ENCODE results near the gene HOXC9.

The HOXC9 gene

GRCh38 chr12:54005531-54005852, 5.5 kb downstream of the HOXC9 start:
- peaks cover 10% of the 10 kb centered on the region for H3K79me2 ChIP-seq (ENCODE audit: control insufficient read depth, insufficient read depth, low read length, unreplicated experiment)
- no peak overlapping the region for H3K27ac ChIP-seq (ENCODE audit: low read depth, low read length)
- no peaks in the 10 kb centered on the region for H3K36me3 ChIP-seq (ENCODE audit: insufficient read depth, low read length)
- peaks cover 26% of the 10 kb centered on the region for H3K4me1 ChIP-seq (ENCODE audit: control insufficient read depth, insufficient read depth, low read length, unreplicated experiment)
- H2AFZ ChIP-seq (ENCODE audit: low read length, unreplicated experiment): peak overlapping the region; percentile 84
- peak overlapping the region; percentile 43 for H3K4me3 ChIP-seq (ENCODE audit: low read depth, low read length)
- peaks cover 6% of the 10 kb centered on the region; the same call in 1 of the 2 replicates for H3K27me3 ChIP-seq (ENCODE audit: insufficient read depth, low read length)

GRCh38 chr12:54005853-54006558, 6.0 kb downstream of the HOXC9 start:
- peak overlapping the region; percentile 56 for H3K4me3 ChIP-seq (ENCODE audit: low read depth, low read length)
- peak overlapping the region; percentile 84 for H2AFZ ChIP-seq (ENCODE audit: low read length, unreplicated experiment)
- peaks cover 5% of the 10 kb centered on the region; the same call in 1 of the 2 replicates for H3K27me3 ChIP-seq (ENCODE audit: insufficient read depth, low read length)

GRCh38 chr12:54006559-54007220, 6.7 kb downstream of the HOXC9 start:
- H3K4me3 ChIP-seq (ENCODE audit: low read depth, low read length): peak overlapping the region; percentile 56
- H2AFZ ChIP-seq (ENCODE audit: low read length, unreplicated experiment): no peak overlapping the region
- peaks cover 30% of the 10 kb centered on the region for H3K4me1 ChIP-seq (ENCODE audit: control insufficient read depth, insufficient read depth, low read length, unreplicated experiment)
- peaks cover 7% of the 10 kb centered on the region for H3K79me2 ChIP-seq (ENCODE audit: control insufficient read depth, insufficient read depth, low read length, unreplicated experiment)
- H3K27ac ChIP-seq (ENCODE audit: low read depth, low read length): no peak overlapping the region
- H3K36me3 ChIP-seq (ENCODE audit: insufficient read depth, low read length): no peaks in the 10 kb centered on the region
- peaks cover 3% of the 10 kb centered on the region; the same call in 1 of the 2 replicates for H3K27me3 ChIP-seq (ENCODE audit: insufficient read depth, low read length)

More at GRCh38 chr12:54005853-54006558, 6.0 kb downstream of the HOXC9 start:
- Histone ChIP-seq H3K4me1 (ENCODE audit: control insufficient read depth, insufficient read depth, low read length, unreplicated experiment) (peaks cover 30% of the 10 kb centered on the region), H3K27ac (ENCODE audit: low read depth, low read length) (no peak overlapping the region), H3K79me2 (ENCODE audit: control insufficient read depth, insufficient read depth, low read length, unreplicated experiment) (peaks cover 7% of the 10 kb centered on the region), H3K36me3 (ENCODE audit: insufficient read depth, low read length) (no peaks in the 10 kb centered on the region)

- Histone ChIP-seq H3K4me3 (ENCODE audit: low read depth, low read length) (peak overlapping the region; percentile 80), H3K27ac (ENCODE audit: low read depth, low read length) (no peak overlapping the region), H3K36me3 (ENCODE audit: insufficient read depth, low read length) (no peaks in the 10 kb centered on the region), H2AFZ (ENCODE audit: low read length, unreplicated experiment) (no peak overlapping the region), H3K27me3 (ENCODE audit: insufficient read depth, low read length) (peaks cover 3% of the 10 kb centered on the region; the same call in 1 of the 2 replicates), H3K79me2 (ENCODE audit: control insufficient read depth, insufficient read depth, low read length, unreplicated experiment) (peaks cover 7% of the 10 kb centered on the region), H3K4me1 (ENCODE audit: control insufficient read depth, insufficient read depth, low read length, unreplicated experiment) (peaks cover 29% of the 10 kb centered on the region)
These were observed 7.7 kb downstream of the HOXC9 start for GRCh38 chr12:54007538-54008259.

GRCh38 chr12:54008260-54008552, 8.2 kb downstream of the HOXC9 start:
- Histone ChIP-seq H3K27me3 (ENCODE audit: insufficient read depth, low read length) (peaks cover 3% of the 10 kb centered on the region; the same call in 1 of the 2 replicates), H2AFZ (ENCODE audit: low read length, unreplicated experiment) (no peak overlapping the region), H3K36me3 (ENCODE audit: insufficient read depth, low read length) (no peaks in the 10 kb centered on the region), H3K79me2 (ENCODE audit: control insufficient read depth, insufficient read depth, low read length, unreplicated experiment) (peaks cover 7% of the 10 kb centered on the region), H3K4me1 (ENCODE audit: control insufficient read depth, insufficient read depth, low read length, unreplicated experiment) (peaks cover 34% of the 10 kb centered on the region), H3K27ac (ENCODE audit: low read depth, low read length) (no peak overlapping the region), H3K4me3 (ENCODE audit: low read depth, low read length) (peak overlapping the region; percentile 80)

GRCh38 chr12:54009171-54010052, 9.5 kb downstream of the HOXC9 start:
- Histone ChIP-seq H3K4me3 (ENCODE audit: low read depth, low read length) (peak overlapping the region; percentile 80), H3K36me3 (ENCODE audit: insufficient read depth, low read length) (no peaks in the 10 kb centered on the region), H3K79me2 (ENCODE audit: control insufficient read depth, insufficient read depth, low read length, unreplicated experiment) (peaks cover 7% of the 10 kb centered on the region), H2AFZ (ENCODE audit: low read length, unreplicated experiment) (peak overlapping the region; percentile 93), H3K4me1 (ENCODE audit: control insufficient read depth, insufficient read depth, low read length, unreplicated experiment) (peaks cover 46% of the 10 kb centered on the region), H3K27me3 (ENCODE audit: insufficient read depth, low read length) (peaks cover 3% of the 10 kb centered on the region; the same call in 1 of the 2 replicates), H3K27ac (ENCODE audit: low read depth, low read length) (no peak overlapping the region)

GRCh38 chr12:54010053-54010971, 10.4 kb downstream of the HOXC9 start:
- peaks cover 2% of the 10 kb centered on the region; the same call in 1 of the 2 replicates for H3K27me3 ChIP-seq (ENCODE audit: insufficient read depth, low read length)
- H2AFZ ChIP-seq (ENCODE audit: low read length, unreplicated experiment): peak overlapping the region; percentile 93
- no peaks in the 10 kb centered on the region for H3K36me3 ChIP-seq (ENCODE audit: insufficient read depth, low read length)
- no peak overlapping the region for H3K27ac ChIP-seq (ENCODE audit: low read depth, low read length)
- peaks cover 48% of the 10 kb centered on the region for H3K4me1 ChIP-seq (ENCODE audit: control insufficient read depth, insufficient read depth, low read length, unreplicated experiment)
- peaks cover 7% of the 10 kb centered on the region for H3K79me2 ChIP-seq (ENCODE audit: control insufficient read depth, insufficient read depth, low read length, unreplicated experiment)
- H3K4me3 ChIP-seq (ENCODE audit: low read depth, low read length): peak overlapping the region; percentile 80

GRCh38 chr12:54010972-54011664, 11.2 kb downstream of the HOXC9 start:
- H3K27ac ChIP-seq (ENCODE audit: low read depth, low read length): no peak overlapping the region
- no peaks in the 10 kb centered on the region for H3K27me3 ChIP-seq (ENCODE audit: insufficient read depth, low read length)
- peak overlapping the region; percentile 80 for H3K4me3 ChIP-seq (ENCODE audit: low read depth, low read length)
- no peak overlapping the region for H2AFZ ChIP-seq (ENCODE audit: low read length, unreplicated experiment)
- H3K4me1 ChIP-seq (ENCODE audit: control insufficient read depth, insufficient read depth, low read length, unreplicated experiment): peaks cover 54% of the 10 kb centered on the region
- H3K79me2 ChIP-seq (ENCODE audit: control insufficient read depth, insufficient read depth, low read length, unreplicated experiment): peaks cover 7% of the 10 kb centered on the region
- H3K36me3 ChIP-seq (ENCODE audit: insufficient read depth, low read length): no peaks in the 10 kb centered on the region

Measured in ACC112 (cell line).